GM21447 (cell line): ENCODE data around the gene ING5.
"Not testable (repeated sequence)": the region's sequence is repeated elsewhere in the genome, so short reads cannot be mapped to it uniquely, and the experiment has no call there.

Experiments used
- ATAC-seq: cut with Tn5 transposase; IDR thresholded peaks from one replicate; pipeline ENCODE4 v1.9.1; 2021; ENCODE audit not compliant: unreplicated experiment

The ING5 gene

GRCh38 chr2:241736111-241736510 lies 34.3 kb downstream of the ING5 start:
- no peak for ATAC-seq

DNA sequence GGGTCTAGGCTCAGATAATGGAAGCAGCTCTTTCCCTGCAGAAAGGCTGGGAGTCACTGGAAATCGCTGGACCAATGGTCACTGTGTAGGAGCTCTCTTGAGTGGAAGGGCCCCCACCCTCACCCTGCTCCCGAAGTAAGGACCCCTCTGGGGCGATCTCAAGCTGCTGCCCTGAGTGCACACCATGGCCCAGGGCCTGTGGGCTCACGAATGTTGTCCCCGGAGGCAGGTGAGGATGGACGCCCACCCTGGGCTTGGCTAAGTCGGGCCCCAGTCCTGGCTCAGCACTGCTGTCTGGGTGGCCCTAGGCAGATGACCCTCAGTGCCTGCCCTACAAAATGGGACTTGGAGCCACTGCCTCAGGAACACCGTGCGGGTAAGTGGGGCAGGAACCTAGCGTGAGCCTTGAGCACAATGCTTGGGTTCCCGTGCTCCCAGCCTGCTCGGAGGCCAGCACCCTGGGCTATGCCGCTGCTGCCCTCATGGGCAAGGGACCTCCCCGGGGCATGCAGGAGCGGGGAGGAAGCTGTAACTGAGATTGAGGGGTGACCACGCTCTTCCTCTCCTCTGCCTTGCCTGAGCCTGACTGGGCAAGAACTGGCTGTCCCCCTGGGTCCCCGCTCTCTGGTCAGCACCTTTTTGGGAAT lies 36.3 kb downstream of the ING5 start:
- no peak for ATAC-seq

- ATAC-seq, result no peak
Observed at GRCh38 chr2:241739177-241739576, 37.3 kb downstream of the ING5 start.

DNA sequence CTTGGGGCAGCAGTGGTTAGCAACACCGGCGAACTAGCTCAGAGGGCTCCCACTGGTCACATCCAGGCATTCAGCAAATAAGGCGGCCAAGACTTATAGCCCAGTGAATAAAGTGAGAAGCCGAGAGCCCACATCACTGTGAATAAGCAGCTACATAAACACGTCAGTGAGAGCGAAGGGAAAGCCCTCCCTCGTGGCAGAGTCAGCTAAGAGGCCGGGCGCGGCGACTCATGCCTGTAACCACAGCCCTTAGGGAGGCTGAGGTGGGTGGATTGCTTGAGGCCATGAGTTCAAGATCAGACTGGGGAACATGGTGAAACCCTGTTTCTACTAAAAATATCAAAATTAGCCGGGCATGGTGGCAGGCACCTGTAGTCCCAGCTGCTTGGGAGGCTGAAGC lies 37.8 kb downstream of the ING5 start:
- ATAC-seq, result no peak

GRCh38 chr2:241741016-241741415 lies 39.2 kb downstream of the ING5 start:
- ATAC-seq, result no peak

DNA sequence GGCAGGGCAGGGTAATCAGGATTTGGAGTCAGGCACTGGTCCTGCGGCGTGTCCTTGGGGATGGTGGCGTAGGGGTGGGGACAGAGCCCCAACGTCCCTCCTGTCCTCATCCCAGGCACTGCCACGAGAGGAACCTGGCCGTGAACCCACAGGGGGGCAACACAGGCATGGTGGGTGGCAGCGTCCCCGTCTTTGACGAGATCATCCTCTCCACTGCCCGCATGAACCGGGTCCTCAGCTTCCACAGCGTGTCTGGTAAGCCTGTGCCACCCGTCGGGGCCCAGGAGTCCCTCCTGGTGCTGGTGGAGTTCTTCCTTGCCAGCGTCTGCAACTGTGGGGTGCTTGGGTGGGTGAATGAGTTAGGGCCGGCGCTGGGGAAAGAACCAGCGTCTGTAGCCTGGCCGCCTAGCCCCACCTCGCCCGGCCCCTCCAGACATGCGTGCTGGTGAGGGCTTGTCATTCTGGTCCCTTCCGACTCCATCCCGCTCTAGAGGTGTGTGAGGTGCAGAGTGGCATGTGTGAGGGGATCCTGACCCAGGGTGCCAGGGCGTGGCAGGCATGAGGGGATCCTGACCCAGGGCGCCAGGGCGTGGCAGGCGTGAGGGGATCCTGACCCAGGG lies 40.6 kb downstream of the ING5 start:
- no peak for ATAC-seq

GRCh38 chr2:241743008-241743407 lies 41.2 kb downstream of the ING5 start:
- ATAC-seq, result not testable (repeated sequence)

GRCh38 chr2:241743620-241744019 lies 41.8 kb downstream of the ING5 start:
- no peak for ATAC-seq

GRCh38 chr2:241744028-241744754 lies 42.4 kb downstream of the ING5 start:
- no peak for ATAC-seq

- ATAC-seq, result no peak
Observed at GRCh38 chr2:241745276-241745675, 43.4 kb downstream of the ING5 start.

- ATAC-seq, result no peak
Observed at GRCh38 chr2:241746084-241746483, 44.2 kb downstream of the ING5 start.

- ATAC-seq, result no peak
Observed at GRCh38 chr2:241748468-241749256, 46.8 kb downstream of the ING5 start.

DNA sequence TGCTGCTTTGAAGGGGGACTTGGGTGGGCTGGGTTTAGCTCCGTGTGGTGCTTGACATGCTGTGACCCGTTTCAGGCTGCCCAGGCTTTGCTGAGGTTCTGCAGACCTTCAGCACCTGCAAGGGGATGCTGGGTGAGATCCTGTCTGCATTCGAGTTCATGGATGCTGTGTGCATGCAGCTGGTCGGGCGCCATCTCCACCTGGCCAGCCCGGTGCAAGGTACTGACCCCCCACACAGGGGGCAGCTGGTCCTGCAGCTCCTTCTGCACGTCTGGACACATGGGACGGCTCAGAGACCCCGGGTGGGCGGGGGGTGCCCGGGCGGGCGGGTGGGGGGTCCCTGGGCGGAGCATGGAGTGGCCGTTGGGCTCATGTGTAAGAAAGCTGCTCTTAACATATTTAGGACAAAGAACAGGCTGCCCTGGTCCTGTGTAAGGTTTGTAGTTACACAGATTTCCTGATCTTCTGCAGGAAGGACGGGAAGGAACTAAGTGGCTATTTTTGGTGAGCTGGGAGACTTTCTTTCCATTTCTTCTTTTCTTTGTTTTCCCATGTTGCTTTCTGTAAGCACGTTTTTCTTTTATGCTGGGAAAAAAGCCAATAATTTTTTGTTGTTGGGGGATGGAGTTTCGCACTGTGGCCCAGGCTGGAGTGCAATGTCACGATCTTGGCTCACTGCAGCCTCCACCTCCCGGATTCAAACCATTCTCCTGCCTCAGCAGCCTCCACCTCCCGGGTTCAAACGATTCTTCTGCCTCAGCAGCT lies 48.4 kb downstream of the ING5 start:
- no peak for ATAC-seq

DNA sequence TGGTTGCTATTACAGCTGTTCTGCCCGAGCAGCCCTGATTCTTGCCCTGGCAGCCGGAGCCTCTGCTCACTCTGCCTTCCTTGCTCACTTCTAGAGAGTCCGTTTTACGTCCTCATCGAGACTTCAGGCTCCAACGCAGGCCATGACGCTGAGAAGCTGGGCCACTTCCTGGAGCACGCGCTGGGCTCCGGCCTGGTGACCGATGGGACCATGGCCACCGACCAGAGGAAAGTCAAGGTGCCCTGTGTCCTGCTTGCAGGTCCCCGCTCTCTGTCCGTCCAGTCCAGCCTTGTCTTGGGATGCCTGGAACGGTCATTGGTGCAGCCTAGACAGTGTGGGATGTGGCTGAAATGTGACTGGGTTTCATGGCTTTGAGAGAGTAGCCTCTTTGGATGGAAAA lies 49.3 kb downstream of the ING5 start:
- ATAC-seq, result no peak

DNA sequence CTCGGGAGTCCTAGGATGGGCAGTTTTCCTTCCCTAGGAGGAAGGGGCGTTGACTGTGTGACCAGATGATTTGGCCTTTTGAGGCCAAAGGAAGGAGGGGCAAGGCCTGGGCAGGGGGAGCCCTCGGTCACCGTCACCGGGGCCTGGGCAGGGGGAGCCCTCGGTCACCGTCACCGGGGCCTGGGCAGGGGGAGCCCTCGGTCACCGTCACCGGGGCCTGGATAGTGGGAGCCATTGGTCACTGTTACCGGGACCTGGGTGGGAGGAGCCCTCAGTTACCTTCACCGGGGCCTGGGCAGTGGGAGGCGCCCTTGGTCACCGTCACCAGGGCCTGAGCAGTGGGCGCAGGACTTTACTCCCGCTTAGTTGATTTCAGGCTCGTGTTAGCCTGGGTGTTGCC lies 49.9 kb downstream of the ING5 start:
- ATAC-seq, result no peak

- ATAC-seq, result no peak
Observed at GRCh38 chr2:241752253-241752652, 50.4 kb downstream of the ING5 start.

GRCh38 chr2:241752689-241753276 lies 50.9 kb downstream of the ING5 start:
- ATAC-seq, result no peak

- ATAC-seq, result no peak
Observed at GRCh38 chr2:241753493-241753892, 51.7 kb downstream of the ING5 start.

- no peak for ATAC-seq
Observed at GRCh38 chr2:241754042-241754441, 52.2 kb downstream of the ING5 start.

GRCh38 chr2:241755166-241755565 lies 53.3 kb downstream of the ING5 start:
- ATAC-seq, result no peak
